Measurements from ENCODE around the gene FAM107B. TPM values are rescaled to one million over a fixed set of nuclear protein-coding genes. Genes with fewer than 3 reads are reported as not detected.
A peak's percentile ranks its signal among the peaks of the same experiment; 100 is the strongest.

The FAM107B gene
- total and polyA plus RNA-seq, 2 donors (not counting 3 experiments of a cell fraction or from before 2014, with no cell fraction given), result 39.2 to 176 TPM

DNA sequence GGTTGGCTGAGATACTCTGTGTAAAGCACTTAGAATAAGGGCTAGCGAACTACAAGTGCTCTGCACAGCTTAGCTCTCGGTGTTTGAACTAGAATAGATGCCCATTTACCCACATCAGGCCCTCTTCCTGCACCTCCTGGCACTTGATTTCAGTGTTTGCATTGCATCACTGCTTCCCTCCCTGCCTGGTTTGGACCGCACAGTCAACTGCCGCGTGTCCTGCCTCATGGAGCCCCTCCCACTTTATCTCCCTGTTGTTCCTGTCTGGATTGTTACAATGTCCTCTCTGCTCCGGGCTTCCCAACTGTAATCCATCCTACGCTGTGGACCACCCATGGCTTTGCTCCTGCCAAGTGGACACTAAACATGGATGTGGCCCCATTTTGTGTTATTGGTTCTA lies 2.3 kb downstream of the FAM107B start:
- Histone ChIP-seq H3K79me2 (ENCODE audit: control insufficient read depth, insufficient read depth, low read length) (no peaks in the 10 kb centered on the region), H3K9me1 (replicated peaks; ENCODE audit: control insufficient read depth, extremely low read depth, insufficient read depth, low read length) (no peaks in the 10 kb centered on the region), H3K4me3 (replicated peaks in 1 of 3; ENCODE audit: insufficient read depth in 1 of 3, low read depth in 1 of 3, low read length in 3 of 3) (no peak overlapping the region), H3K27me3 (ENCODE audit: control insufficient read depth in 2 of 2, insufficient read depth in 2 of 2, low read length in 2 of 2) (no peaks in the 10 kb centered on the region), H3K9me3 (replicated peaks; ENCODE audit: control insufficient read depth, insufficient read depth, low read length) (no peaks in the 10 kb centered on the region), H3K27ac (ENCODE audit: insufficient read depth, low read depth, low read length) (no peak overlapping the region), H2AFZ (ENCODE audit: low read depth, low read length) (peak overlapping the region; percentile 8), H3K36me3 (ENCODE audit: control insufficient read depth in 2 of 2, extremely low read depth in 1 of 2, insufficient read depth in 2 of 2, low read length in 2 of 2) (no peaks in the 10 kb centered on the region), H3K4me1 (ENCODE audit: control insufficient read depth, extremely low read depth, insufficient read depth, low read length) (no peaks in the 10 kb centered on the region), H3K9ac (replicated peaks; ENCODE audit: extremely low read depth, insufficient read depth, low read length) (no peak overlapping the region), H4K20me1 (replicated peaks; ENCODE audit: control insufficient read depth, extremely low read depth, insufficient read depth, low read length) (no peaks in the 10 kb centered on the region), H3K4me2 (ENCODE audit: insufficient read depth, low read length) (no peak overlapping the region)
- BruUV-seq (replicated peaks), result no TSS peak
- CTCF ChIA-PET, result no interaction called here
- dilution Hi-C loops (cut with MboI; ENCODE audit: extremely low pct_ligation_motif_present, low sequenced_read_pairs), result no loop called here
- intact Hi-C loops (cut with micrococcal nuclease), result no loop called here
- FAIRE-seq, result no peak
- POLR2A ChIA-PET, result no interaction called here
- DNase-seq (ENCODE audit: low read depth, low spot score), result no peak
- TF ChIP-seq, protein P1, sequence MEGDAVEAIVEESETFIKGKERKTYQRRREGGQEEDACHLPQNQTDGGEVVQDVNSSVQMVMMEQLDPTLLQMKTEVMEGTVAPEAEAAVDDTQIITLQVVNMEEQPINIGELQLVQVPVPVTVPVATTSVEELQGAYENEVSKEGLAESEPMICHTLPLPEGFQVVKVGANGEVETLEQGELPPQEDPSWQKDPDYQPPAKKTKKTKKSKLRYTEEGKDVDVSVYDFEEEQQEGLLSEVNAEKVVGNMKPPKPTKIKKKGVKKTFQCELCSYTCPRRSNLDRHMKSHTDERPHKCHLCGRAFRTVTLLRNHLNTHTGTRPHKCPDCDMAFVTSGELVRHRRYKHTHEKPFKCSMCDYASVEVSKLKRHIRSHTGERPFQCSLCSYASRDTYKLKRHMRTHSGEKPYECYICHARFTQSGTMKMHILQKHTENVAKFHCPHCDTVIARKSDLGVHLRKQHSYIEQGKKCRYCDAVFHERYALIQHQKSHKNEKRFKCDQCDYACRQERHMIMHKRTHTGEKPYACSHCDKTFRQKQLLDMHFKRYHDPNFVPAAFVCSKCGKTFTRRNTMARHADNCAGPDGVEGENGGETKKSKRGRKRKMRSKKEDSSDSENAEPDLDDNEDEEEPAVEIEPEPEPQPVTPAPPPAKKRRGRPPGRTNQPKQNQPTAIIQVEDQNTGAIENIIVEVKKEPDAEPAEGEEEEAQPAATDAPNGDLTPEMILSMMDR (IDR thresholded peaks at IDR 0.05; ENCODE audit: extremely low read depth in 1 of 2, insufficient read depth in 1 of 2, low read depth in 1 of 2, low read length in 2 of 2), result no peak
- no peak for TF ChIP-seq EZH2 (IDR thresholded peaks at IDR 0.05; ENCODE audit: borderline replicate concordance, low read depth, low read length, severe bottlenecking)
- TF ChIP-seq MYC (IDR thresholded peaks at IDR 0.05; ENCODE audit: low read depth, low read length), result no peak
- no peak for TF ChIP-seq FOS (IDR thresholded peaks at IDR 0.05; ENCODE audit: borderline replicate concordance, insufficient read depth, low read length)
- no peak for TF ChIP-seq JUN (IDR thresholded peaks at IDR 0.05; ENCODE audit: borderline replicate concordance, insufficient read depth, insufficient read length, low read depth)
- TF ChIP-seq GATA2 (IDR thresholded peaks at IDR 0.05; ENCODE audit: insufficient read depth, insufficient read length, low read depth, low read length), result no peak
- TF ChIP-seq POLR2A (IDR thresholded peaks at IDR 0.05; ENCODE audit: low read depth, low read length), result no peak
- no peak for TF ChIP-seq POLR2AphosphoS5 (IDR thresholded peaks at IDR 0.05; ENCODE audit: insufficient read depth, low read depth, low read length)
- TF ChIP-seq, protein P2, sequence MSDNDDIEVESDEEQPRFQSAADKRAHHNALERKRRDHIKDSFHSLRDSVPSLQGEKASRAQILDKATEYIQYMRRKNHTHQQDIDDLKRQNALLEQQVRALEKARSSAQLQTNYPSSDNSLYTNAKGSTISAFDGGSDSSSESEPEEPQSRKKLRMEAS (IDR thresholded peaks at IDR 0.05; ENCODE audit: insufficient read depth, insufficient read length), result no peak

Data from endothelial cell of umbilical vein (primary cell).